Endodermal cell (in vitro differentiated cells): ENCODE measurements around the gene PIP5KL1. TPM values are rescaled to one million over a fixed set of nuclear protein-coding genes. Genes with fewer than 3 reads are reported as not detected.

Experiments
- DNase-seq: peaks from one replicate; pipeline ENCODE4 v3.0.0-alpha.2; 2017
- H3K27ac ChIP-seq: 2 replicates; pipeline ENCODE4 v1.5.1; 2013; ENCODE audit warnings: mild to moderate bottlenecking, low read depth, low read length, moderate library complexity
- H3K27me3 ChIP-seq: 2 replicates; pipeline ENCODE4 v1.6.1; 2013; ENCODE audit warnings: mild to moderate bottlenecking, low read length, moderate library complexity; ENCODE audit not compliant: insufficient read depth, control insufficient read depth, poor library complexity, severe bottlenecking
- H3K36me3 ChIP-seq: 2 replicates; pipeline ENCODE4 v1.7.0; 2013; ENCODE audit warnings: mild to moderate bottlenecking, low read length, moderate library complexity; ENCODE audit not compliant: control insufficient read depth, insufficient read depth
- H3K4me1 ChIP-seq: one replicate; pipeline ENCODE4 v1.7.0; 2013; ENCODE audit warnings: low read length; ENCODE audit not compliant: control insufficient read depth, insufficient read depth
- H3K4me3 ChIP-seq: 2 replicates; pipeline ENCODE4 v1.5.1; 2013; ENCODE audit warnings: mild to moderate bottlenecking, low read length, moderate library complexity
- H3K9ac ChIP-seq: 2 replicates; pipeline ENCODE4 v1.6.1; 2013; ENCODE audit warnings: mild to moderate bottlenecking, low read length, moderate library complexity; ENCODE audit not compliant: poor library complexity, severe bottlenecking; ENCODE audit errors: extremely low read depth
- H3K9me3 ChIP-seq: 2 replicates; pipeline ENCODE4 v1.6.1; 2013; ENCODE audit warnings: mild to moderate bottlenecking, low read length, moderate library complexity; ENCODE audit not compliant: control insufficient read depth
- H3K27ac Mint-ChIP-seq: 2 replicates; pipeline ENCODE4 v1.8.0; 2020; ENCODE audit warnings: mixed read lengths
- H3K27me3 Mint-ChIP-seq: 2 replicates; pipeline ENCODE4 v1.8.0; 2021; ENCODE audit warnings: mild to moderate bottlenecking, mixed read lengths; ENCODE audit not compliant: insufficient read depth
- H3K36me3 Mint-ChIP-seq: 2 replicates; pipeline ENCODE4 v1.8.0; 2020; ENCODE audit warnings: low read depth, mixed read lengths
- H3K4me1 Mint-ChIP-seq: 2 replicates; pipeline ENCODE4 v1.8.0; 2020; ENCODE audit warnings: mixed read lengths
- H3K4me3 Mint-ChIP-seq: 2 replicates; pipeline ENCODE4 v1.8.0; 2020; ENCODE audit warnings: mild to moderate bottlenecking, moderate library complexity, mixed read lengths
- H3K9me3 Mint-ChIP-seq: 2 replicates; pipeline ENCODE4 v1.8.0; 2020; ENCODE audit warnings: mild to moderate bottlenecking, mixed read lengths
- CTCF ChIP-seq: fragments of 200-600 bp; sonication (generic); conservative IDR thresholded peaks from 2 replicates; pipeline ENCODE4 v1.5.0; 2021; ENCODE audit warnings: antibody characterized with exemption, mild to moderate bottlenecking
- WGBS, 2 experiments: methylation state at CpG; one replicate each; pipeline versions ENCODE4 v1.1.5 to v1.1.7; 2013; ENCODE audit warnings: missing lambda C conversion rate in 2 of 2, mixed read lengths in 1 of 2; ENCODE audit not compliant: insufficient coverage in 1 of 2, insufficient read length in 1 of 2; 5-methylcytosine and 5-hydroxymethylcytosine counted together
- long read RNA-seq, 4 experiments: library from polyadenylated mRNA in 2 of 4; library from RNA in 1 of 4; library from capped mRNA in 1 of 4; stranded (forward) in 3 of 4; unstranded in 1 of 4; transcript quantifications; one replicate each; pipeline ENCODE4 v2.0.0, GENCODE V29; 2020 to 2021; ENCODE audit warnings: inconsistent platforms in 1 of 4
- polyA plus RNA-seq, 2 experiments: library from polyadenylated mRNA; stranded (reverse); fragments of 50-300 nt; gene quantifications; one replicate each; pipeline ENCODE4 v1.2.3, GENCODE V29; 2013
- total RNA-seq, 2 donors: library from RNA; stranded (reverse); fragmentation: NEBNext Ultra II Directional in 1 of 2; extraction: Animal tissue kit (Norgen Biotek cat#: 25700) in 1 of 2; gene quantifications; 2 replicates in 1 of 2; 3 replicates in 1 of 2; pipeline ENCODE4 v1.2.1, GENCODE V29; 2021

Gene PIP5KL1, protein sequence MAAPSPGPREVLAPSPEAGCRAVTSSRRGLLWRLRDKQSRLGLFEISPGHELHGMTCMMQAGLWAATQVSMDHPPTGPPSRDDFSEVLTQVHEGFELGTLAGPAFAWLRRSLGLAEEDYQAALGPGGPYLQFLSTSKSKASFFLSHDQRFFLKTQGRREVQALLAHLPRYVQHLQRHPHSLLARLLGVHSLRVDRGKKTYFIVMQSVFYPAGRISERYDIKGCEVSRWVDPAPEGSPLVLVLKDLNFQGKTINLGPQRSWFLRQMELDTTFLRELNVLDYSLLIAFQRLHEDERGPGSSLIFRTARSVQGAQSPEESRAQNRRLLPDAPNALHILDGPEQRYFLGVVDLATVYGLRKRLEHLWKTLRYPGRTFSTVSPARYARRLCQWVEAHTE
- total RNA-seq = 1 to 10 TPM; 6.6 to 9.3 TPM
- 3.7 TPM for polyA plus RNA-seq (2013, experiment 1 of 2)
- polyA plus RNA-seq (2013, experiment 2 of 2) = 3.3 TPM
- long read RNA-seq, experiment 1, partial matches to known transcripts = 0 of 2 reads
- long read RNA-seq, experiment 1, other reads (novel, unspliced or antisense) = 0 of 2 reads
- long read RNA-seq, experiment 2, partial matches to known transcripts = 1 of 11 reads
- long read RNA-seq, experiment 2, other reads (novel, unspliced or antisense) = 8 of 11 reads
- long read RNA-seq, experiment 3, partial matches to known transcripts = 1 of 17 reads
- long read RNA-seq, experiment 3, other reads (novel, unspliced or antisense) = 14 of 17 reads
- long read RNA-seq, experiment 4, partial matches to known transcripts = 4 of 17 reads
- long read RNA-seq, experiment 4, other reads (novel, unspliced or antisense) = 10 of 17 reads

DNA sequence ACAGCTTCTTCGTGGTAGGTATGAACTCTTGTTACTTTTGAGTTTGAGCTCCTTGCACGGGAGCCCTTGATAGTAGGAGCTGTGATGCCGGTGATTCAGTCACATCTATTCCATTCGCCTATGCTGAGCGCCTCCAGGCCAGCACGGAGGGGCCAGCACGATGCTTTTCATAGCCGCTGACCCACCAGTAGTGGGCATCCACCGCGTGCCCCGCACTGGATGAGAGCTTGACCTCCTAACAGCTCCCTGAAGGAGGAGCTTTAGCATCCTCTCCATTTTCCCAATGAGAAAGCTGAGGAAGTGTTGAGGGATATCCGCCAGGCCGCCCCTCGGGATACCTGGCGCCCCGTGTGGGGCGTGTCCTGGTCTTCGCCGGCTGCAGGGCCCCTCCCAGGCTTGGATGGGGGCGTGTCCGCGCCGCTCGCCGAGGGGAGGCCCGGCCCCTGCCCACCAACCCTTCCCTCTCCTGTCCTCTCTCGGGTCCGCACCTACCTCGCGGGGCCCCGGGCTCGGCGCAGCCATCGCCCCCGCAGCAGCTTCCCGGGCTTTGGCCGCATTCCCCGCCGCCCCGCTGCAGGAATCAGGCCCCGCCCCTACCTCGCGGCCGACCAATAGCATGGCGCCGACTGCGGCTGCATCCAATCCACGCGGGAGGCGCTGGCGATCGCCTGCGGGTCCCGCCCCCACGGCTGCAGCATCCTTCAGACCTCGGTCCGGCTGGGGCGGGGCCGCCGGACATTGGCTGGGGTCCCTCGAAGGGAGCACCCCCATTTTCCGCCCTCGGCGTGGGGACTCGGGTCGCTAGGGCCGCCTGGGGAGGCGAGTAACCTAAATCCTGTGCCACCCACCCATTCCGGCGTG, at the start of gene PIP5KL1:
Gene PIP5KL1 (minus strand): TSS at position 547 of the 861 bp plus-strand sequence. CDS start 25 bp downstream, at position 522.
- H3K9me3 ChIP-seq = no peaks in the 10 kb centered on the region
- Mint-ChIP-seq H3K27ac (peak within 1 kb of the TSS; percentile 17), H3K36me3 (peaks cover 2% of the 10 kb centered on the region), H3K4me3 (peak within 1 kb of the TSS; percentile 48), H3K9me3 (no peaks in the 10 kb centered on the region), H3K4me1 (peaks cover 12% of the 10 kb centered on the region), H3K27me3 (peaks cover 46% of the 10 kb centered on the region)
- H3K4me3 ChIP-seq = peak within 1 kb of the TSS; percentile 77
- no peaks in the 10 kb centered on the region for H3K36me3 ChIP-seq
- TF ChIP-seq CTCF = peak; percentile 49
- peaks cover 44% of the 10 kb centered on the region for H3K27me3 ChIP-seq
- DNase-seq = peak; percentile 96
- no peak within 1 kb of the TSS for H3K27ac ChIP-seq
- no peaks in the 10 kb centered on the region for H3K4me1 ChIP-seq
- WGBS, 2 experiments = 2 to 5% methylated on average over 16 to 70 of the region's 70 CpGs
- no peak within 1 kb of the TSS for H3K9ac ChIP-seq

DNA sequence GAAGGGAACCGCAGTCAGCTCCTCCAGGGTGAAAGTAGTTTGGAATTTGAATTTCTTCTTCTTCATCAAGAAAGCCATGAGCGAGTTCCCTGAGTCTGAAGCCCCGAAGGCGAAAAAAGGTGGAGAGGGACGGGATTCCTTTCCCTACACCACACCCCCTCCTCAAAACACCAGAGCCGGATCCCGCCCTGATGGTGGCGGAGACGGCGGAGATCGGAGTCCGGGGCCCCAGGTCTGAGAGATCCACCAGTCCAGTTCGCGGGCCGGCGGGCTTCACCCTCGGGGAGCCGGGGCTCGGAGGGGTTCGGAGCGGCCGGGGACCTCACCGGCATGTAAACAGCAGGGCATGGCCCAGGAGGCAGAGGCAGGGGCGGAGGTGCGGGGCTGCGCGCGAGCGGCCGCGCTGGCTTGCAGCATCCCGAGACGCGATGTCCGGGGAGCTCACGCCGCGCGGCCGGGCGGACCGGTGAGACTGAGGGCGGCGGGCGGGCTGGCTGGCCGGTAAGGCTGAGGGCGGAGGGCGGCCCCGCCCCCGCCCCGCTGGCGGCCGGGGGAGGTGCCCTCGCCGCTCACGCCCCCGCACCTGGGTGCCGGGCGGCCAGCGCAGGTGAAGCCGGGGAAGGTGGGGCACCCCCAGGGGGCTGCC, 49.6 kb upstream of the PIP5KL1 start:
- 0% methylated on average over 13 to 61 of the region's 61 CpGs for WGBS, 2 experiments

More for the DNA sequence above, 49.6 kb upstream of the PIP5KL1 start:
- Mint-ChIP-seq H3K4me3 (peak overlapping the region; percentile 94), H3K36me3 (peaks cover 3% of the 10 kb centered on the region), H3K27me3 (no peaks in the 10 kb centered on the region), H3K27ac (peak overlapping the region; percentile 90), H3K4me1 (peaks cover 41% of the 10 kb centered on the region), H3K9me3 (no peaks in the 10 kb centered on the region)
- DNase-seq = peak; percentile 81
- TF ChIP-seq CTCF = no peak
- Histone ChIP-seq H3K4me3 (peak overlapping the region; percentile 95), H3K36me3 (no peaks in the 10 kb centered on the region), H3K4me1 (peaks cover 26% of the 10 kb centered on the region), H3K27ac (peak overlapping the region; percentile 49), H3K9ac (peak overlapping the region; percentile 62), H3K9me3 (no peaks in the 10 kb centered on the region), H3K27me3 (no peaks in the 10 kb centered on the region)
